ENCODE results near the gene ZEB1. TPM values are rescaled to one million over a fixed set of nuclear protein-coding genes. Genes with fewer than 3 reads are reported as not detected.

ZEB1 gene
- total and polyA plus RNA-seq, 2 of the 8 experiments (the other 6 are each of a cell fraction or from before 2014, with no cell fraction given), result 0.08 to 0.15 TPM

- Histone ChIP-seq H3K14ac (ENCODE audit: insufficient read length) (no peak overlapping the region), H3K23ac (ENCODE audit: insufficient read length) (no peak overlapping the region), H4K20me1 (replicated peaks in 1 of 2; ENCODE audit: control insufficient read depth in 1 of 2, insufficient read depth in 2 of 2, low read length in 2 of 2) (no peaks in the 10 kb centered on the region), H3K4me1 (replicated peaks in 1 of 4; ENCODE audit: control insufficient read depth in 3 of 4, insufficient read depth in 4 of 4, low read length in 3 of 4) (no peaks in the 10 kb centered on the region), H3K18ac (ENCODE audit: extremely low read depth, low read length) (no peak overlapping the region), H3K9me3 (ENCODE audit: insufficient read depth in 2 of 2, low read depth in 1 of 2, low read length in 1 of 2) (no peaks in the 10 kb centered on the region), H3K56ac (replicated peaks; ENCODE audit: insufficient read length, low read depth, low read length) (no peak overlapping the region), H4K5ac (ENCODE audit: insufficient read length, low read depth, low read length) (no peak overlapping the region), H2AK5ac (ENCODE audit: low read depth, low read length) (no peak overlapping the region), H3K79me2 (ENCODE audit: control insufficient read depth in 1 of 2, insufficient read depth in 2 of 2, low read length in 2 of 2) (no peaks in the 10 kb centered on the region), H3K27ac (ENCODE audit: low read depth, low read length) (no peak overlapping the region), H3K79me1 (ENCODE audit: low read depth, low read length) (no peaks in the 10 kb centered on the region), H2BK12ac (ENCODE audit: low read depth, low read length) (no peak overlapping the region), H3K4me2 (ENCODE audit: insufficient read depth in 1 of 2, low read depth in 2 of 2, low read length in 2 of 2) (no peak overlapping the region), H4K91ac (replicated peaks; ENCODE audit: insufficient read length, low read length) (no peak overlapping the region), H2BK120ac (replicated peaks; ENCODE audit: low read depth, low read length) (no peak overlapping the region), H3K23me2 (ENCODE audit: low read depth, low read length) (no peaks in the 10 kb centered on the region), H3K4ac (replicated peaks; ENCODE audit: insufficient read length, low read depth, low read length) (no peak overlapping the region), H2BK15ac (ENCODE audit: low read length) (no peak overlapping the region), H3K36me3 (ENCODE audit: control insufficient read depth in 2 of 4, insufficient read depth in 4 of 4, low read length in 3 of 4) (no peaks in the 10 kb centered on the region), H3K9ac (replicated peaks in 1 of 4; ENCODE audit: extremely low read depth in 1 of 4, low read depth in 3 of 4, low read length in 3 of 4) (no peak overlapping the region), H2AFZ (ENCODE audit: low read length) (no peak overlapping the region), H4K8ac (ENCODE audit: extremely low read depth, insufficient read depth, low read length) (no peak overlapping the region), H2BK20ac (ENCODE audit: low read length) (no peak overlapping the region), H2BK5ac (ENCODE audit: low read depth, low read length) (no peak overlapping the region), H3K4me3 (ENCODE audit: extremely low read depth in 1 of 4, insufficient read depth in 2 of 4, low read depth in 3 of 4, low read length in 4 of 4) (no peak overlapping the region), H3K27me3 (replicated peaks in 1 of 4; ENCODE audit: control insufficient read depth in 3 of 4, extremely low read depth in 1 of 4, insufficient read depth in 3 of 4, low read length in 3 of 4) (no peaks in the 10 kb centered on the region)
- ChIA-PET CTCF (ENCODE audit: partially characterized antibody) (no interaction called here), POLR2A (ENCODE audit: partially characterized antibody) (no interaction called here)
- WGBS, 2 experiments (ENCODE audit: extremely low coverage in 1 of 2, insufficient coverage in 1 of 2, insufficient read length in 1 of 2, insufficient replicate concordance in 2 of 2, low coverage in 1 of 2, low lambda C conversion rate in 2 of 2, missing lambda C conversion rate in 1 of 2), result 88% methylated on average over 2 of the region's 2 CpGs; no CpG with 5 or more reads in 1 of the 2 experiments
- DNase-seq (ENCODE audit: low read depth in 1 of 2, low spot score in 2 of 2) (no peak), FAIRE-seq (no peak)
- TF ChIP-seq TBP (IDR thresholded peaks at IDR 0.05; ENCODE audit: low read depth, low read length) (no peak), RNF2 (IDR thresholded peaks at IDR 0.05; ENCODE audit: borderline replicate concordance, low read depth, low read length, missing control alignments, poor library complexity, severe bottlenecking) (no peak), RBBP5 (IDR thresholded peaks at IDR 0.05; ENCODE audit: borderline replicate concordance, low read depth, low read length) (no peak), CHD1 (IDR thresholded peaks at IDR 0.05; ENCODE audit: low read depth, low read length) (no peak), KDM4A (IDR thresholded peaks at IDR 0.05; ENCODE audit: low read depth, low read length, severe bottlenecking) (no peak), POLR2AphosphoS5 (IDR thresholded peaks at IDR 0.05; ENCODE audit: low read depth, low read length) (no peak), RFX5 (IDR thresholded peaks at IDR 0.05; ENCODE audit: borderline replicate concordance, low read depth, low read length) (no peak), KDM1A (IDR thresholded peaks at IDR 0.05; ENCODE audit: borderline replicate concordance, low read length) (no peak), EGR1 (IDR thresholded peaks at IDR 0.05; ENCODE audit: borderline replicate concordance, low read depth, low read length) (no peak), KDM5A (IDR thresholded peaks at IDR 0.05; ENCODE audit: low read length) (no peak), SIN3A (conservative IDR thresholded peaks at IDR 0.05 in 1 of 2, IDR thresholded peaks at IDR 0.05 in 1 of 2; ENCODE audit: low read depth in 1 of 2, low read length in 2 of 2) (no peak), SP1 (IDR thresholded peaks at IDR 0.05; ENCODE audit: low read depth, low read length) (no peak), HDAC2 (IDR thresholded peaks at IDR 0.05; ENCODE audit: borderline replicate concordance in 1 of 2, low read depth in 2 of 2, low read length in 2 of 2) (no peak), BCL11A (IDR thresholded peaks at IDR 0.05; ENCODE audit: low read depth in 2 of 2, low read length in 2 of 2) (no peak)
These were observed 44.7 kb upstream of the ZEB1 start for GRCh38 chr10:31274310-31274709.
